ENCODE measurements around the gene TREML2. TPM values are rescaled to one million over a fixed set of nuclear protein-coding genes. Genes with fewer than 3 reads are reported as not detected.
"Not testable (repeated sequence)": the region's sequence is repeated elsewhere in the genome, so short reads cannot be mapped to it uniquely, and the experiment has no call there.

Gene TREML2
- polyA plus RNA-seq, 1 donor from 2014 or later: not detected

- H3K27ac ChIP-seq (ENCODE audit: low read length): no peak overlapping the region
- TF ChIP-seq SMC3 (conservative IDR thresholded peaks at IDR 0.05; ENCODE audit: poor library complexity): no peak
- no peaks in the 10 kb centered on the region for H3K36me3 ChIP-seq (ENCODE audit: insufficient read depth, low read length)
- H3K27me3 ChIP-seq (ENCODE audit: insufficient read depth, low read depth, low read length): no peaks in the 10 kb centered on the region
- no peak overlapping the region for H3K4me3 ChIP-seq (ENCODE audit: low read length)
- H2AFZ ChIP-seq (ENCODE audit: low read depth, low read length): no peak overlapping the region
- no peaks in the 10 kb centered on the region for H3K79me2 ChIP-seq (replicated peaks; ENCODE audit: insufficient read depth, low read length)
- H3F3A ChIP-seq (ENCODE audit: insufficient read depth, low read length, poor library complexity, severe bottlenecking): no peaks in the 10 kb centered on the region
- peaks cover 2% of the 10 kb centered on the region for H3K9me3 ChIP-seq (ENCODE audit: low read length)
- H3K4me2 ChIP-seq (ENCODE audit: low read length): no peak overlapping the region
- H3K9ac ChIP-seq (ENCODE audit: low read length): no peak overlapping the region
- H4K20me1 ChIP-seq (ENCODE audit: insufficient read depth): no peaks in the 10 kb centered on the region
- no peaks in the 10 kb centered on the region for H3K9me2 ChIP-seq (ENCODE audit: insufficient read depth, low read length)
Measured at GRCh38 chr6:41190791-41191190, 10.2 kb downstream of the TREML2 start.

- no peak overlapping the region for H3K27ac ChIP-seq (ENCODE audit: low read length)
- H3K9me2 ChIP-seq (ENCODE audit: insufficient read depth, low read length): no peaks in the 10 kb centered on the region
- H3K36me3 ChIP-seq (ENCODE audit: insufficient read depth, low read length): no peaks in the 10 kb centered on the region
- H3K79me2 ChIP-seq (replicated peaks; ENCODE audit: insufficient read depth, low read length): no peaks in the 10 kb centered on the region
- H3K4me2 ChIP-seq (ENCODE audit: low read length): no peak overlapping the region
- no peaks in the 10 kb centered on the region for H3K27me3 ChIP-seq (ENCODE audit: insufficient read depth, low read depth, low read length)
- H2AFZ ChIP-seq (ENCODE audit: low read depth, low read length): no peak overlapping the region
- H4K20me1 ChIP-seq (ENCODE audit: insufficient read depth): no peaks in the 10 kb centered on the region
- H3K9me3 ChIP-seq (ENCODE audit: low read length): peaks cover 2% of the 10 kb centered on the region
- TF ChIP-seq CTCF (IDR thresholded peaks at IDR 0.05; ENCODE audit: poor library complexity, severe bottlenecking) (no peak), RAD21 (conservative IDR thresholded peaks at IDR 0.05) (no peak), EP300 (conservative IDR thresholded peaks at IDR 0.05; ENCODE audit: poor library complexity, severe bottlenecking) (no peak), REST (IDR thresholded peaks at IDR 0.05; ENCODE audit: borderline replicate concordance) (no peak), SMC3 (conservative IDR thresholded peaks at IDR 0.05; ENCODE audit: poor library complexity) (no peak), MXI1 (conservative IDR thresholded peaks at IDR 0.05; ENCODE audit: poor library complexity, severe bottlenecking) (no peak), POLR2AphosphoS5 (IDR thresholded peaks at IDR 0.05) (no peak), EZH2 (IDR thresholded peaks at IDR 0.05; ENCODE audit: borderline replicate concordance, insufficient read depth, low read length, poor library complexity, severe bottlenecking) (no peak), TAF1 (IDR thresholded peaks at IDR 0.05; ENCODE audit: low read depth) (no peak)
- H3K9ac ChIP-seq (ENCODE audit: low read length): no peak overlapping the region
- H3K4me3 ChIP-seq (ENCODE audit: low read length): no peak overlapping the region
- H3F3A ChIP-seq (ENCODE audit: insufficient read depth, low read length, poor library complexity, severe bottlenecking): no peaks in the 10 kb centered on the region
Measured at GRCh38 chr6:41189967-41190366, 11.0 kb downstream of the TREML2 start.

GRCh38 chr6:41189046-41189445 is 11.9 kb downstream of the TREML2 start:
- H3K27ac ChIP-seq (ENCODE audit: low read length); H3K27me3 ChIP-seq (ENCODE audit: insufficient read depth, low read depth, low read length); H2AFZ ChIP-seq (ENCODE audit: low read depth, low read length); H3K36me3 ChIP-seq (ENCODE audit: insufficient read depth, low read length); H3K4me3 ChIP-seq (ENCODE audit: low read length); H4K20me1 ChIP-seq (ENCODE audit: insufficient read depth); H3K4me2 ChIP-seq (ENCODE audit: low read length); H3F3A ChIP-seq (ENCODE audit: insufficient read depth, low read length, poor library complexity, severe bottlenecking); H3K9ac ChIP-seq (ENCODE audit: low read length); H3K9me3 ChIP-seq (ENCODE audit: low read length); H3K79me2 ChIP-seq (replicated peaks; ENCODE audit: insufficient read depth, low read length); H3K9me2 ChIP-seq (ENCODE audit: insufficient read depth, low read length): not testable (repeated sequence)
